Measurements from ENCODE around the gene GTSF1L. TPM values are rescaled to one million over a fixed set of nuclear protein-coding genes. Genes with fewer than 3 reads are reported as not detected.

The GTSF1L gene
- total RNA-seq, 1 donor from 2014 or later, result not detected

GRCh38 chr20:43722153-43722505 lies 4.7 kb downstream of the GTSF1L start:
- no peak for FAIRE-seq
- no peak overlapping the region for H3K4me3 Mint-ChIP-seq (ENCODE audit: unreplicated experiment)
- H3K4me2 ChIP-seq (ENCODE audit: low read length), result no peak overlapping the region

GRCh38 chr20:43721429-43722152 lies 5.2 kb downstream of the GTSF1L start:
- Histone ChIP-seq H3K27ac (ENCODE audit: low read depth, low read length) (no peak overlapping the region), H3K9ac (ENCODE audit: low read length) (no peak overlapping the region), H3K4me1 (ENCODE audit: insufficient read depth, low read length) (no peaks in the 10 kb centered on the region), H3K79me2 (ENCODE audit: insufficient read depth, low read length) (no peaks in the 10 kb centered on the region), H3K36me3 (ENCODE audit: insufficient read depth, low read length) (no peaks in the 10 kb centered on the region), H3K9me3 (ENCODE audit: insufficient read depth, low read depth, low read length) (no peaks in the 10 kb centered on the region), H3K4me2 (ENCODE audit: low read length) (no peak overlapping the region), H3K27me3 (ENCODE audit: insufficient read depth, low read length) (no peaks in the 10 kb centered on the region), H3K4me3 (ENCODE audit: insufficient read depth, low read depth, low read length) (no peak overlapping the region), H2AFZ (ENCODE audit: low read depth, low read length) (peak overlapping the region; percentile 17), H4K20me1 (ENCODE audit: insufficient read depth, low read length) (no peaks in the 10 kb centered on the region)
- no peaks in the 10 kb centered on the region for H3K36me3 Mint-ChIP-seq (ENCODE audit: low read depth, unreplicated experiment)
- peaks cover 5% of the 10 kb centered on the region for H3K9me3 Mint-ChIP-seq (ENCODE audit: unreplicated experiment)
- no peak overlapping the region for H3K27ac Mint-ChIP-seq (ENCODE audit: unreplicated experiment)
- TF ChIP-seq EZH2 (IDR thresholded peaks at IDR 0.05; ENCODE audit: insufficient read depth, low read length) (no peak), CTCF (IDR thresholded peaks at IDR 0.05; ENCODE audit: insufficient read depth, low read depth, low read length) (no peak)
- no peak for FAIRE-seq
- no peaks in the 10 kb centered on the region for H3K4me1 Mint-ChIP-seq (ENCODE audit: low read depth, unreplicated experiment)
- no peak overlapping the region for H3K4me3 Mint-ChIP-seq (ENCODE audit: unreplicated experiment)
- H3K27me3 Mint-ChIP-seq (ENCODE audit: low read depth, unreplicated experiment), result peaks cover 17% of the 10 kb centered on the region
- no peak for DNase-seq (ENCODE audit: low read depth)

More at GRCh38 chr20:43722153-43722505, 4.7 kb downstream of the GTSF1L start:
- no peaks in the 10 kb centered on the region for H3K27me3 ChIP-seq (ENCODE audit: insufficient read depth, low read length)
- no peak for DNase-seq (ENCODE audit: low read depth)
- H3K36me3 ChIP-seq (ENCODE audit: insufficient read depth, low read length), result no peaks in the 10 kb centered on the region
- no peak overlapping the region for H3K4me3 ChIP-seq (ENCODE audit: insufficient read depth, low read depth, low read length)
- peaks cover 17% of the 10 kb centered on the region for H3K27me3 Mint-ChIP-seq (ENCODE audit: low read depth, unreplicated experiment)
- no peak overlapping the region for H3K27ac Mint-ChIP-seq (ENCODE audit: unreplicated experiment)
- no peaks in the 10 kb centered on the region for H3K36me3 Mint-ChIP-seq (ENCODE audit: low read depth, unreplicated experiment)
- no peak overlapping the region for H2AFZ ChIP-seq (ENCODE audit: low read depth, low read length)
- H3K4me1 ChIP-seq (ENCODE audit: insufficient read depth, low read length), result no peaks in the 10 kb centered on the region
- no peaks in the 10 kb centered on the region for H3K9me3 ChIP-seq (ENCODE audit: insufficient read depth, low read depth, low read length)
- peaks cover 5% of the 10 kb centered on the region for H3K9me3 Mint-ChIP-seq (ENCODE audit: unreplicated experiment)
- no peaks in the 10 kb centered on the region for H4K20me1 ChIP-seq (ENCODE audit: insufficient read depth, low read length)
- H3K79me2 ChIP-seq (ENCODE audit: insufficient read depth, low read length), result no peaks in the 10 kb centered on the region
- H3K4me1 Mint-ChIP-seq (ENCODE audit: low read depth, unreplicated experiment), result no peaks in the 10 kb centered on the region
- H3K9ac ChIP-seq (ENCODE audit: low read length), result no peak overlapping the region
- no peak overlapping the region for H3K27ac ChIP-seq (ENCODE audit: low read depth, low read length)
- TF ChIP-seq CTCF (IDR thresholded peaks at IDR 0.05; ENCODE audit: insufficient read depth, low read depth, low read length) (no peak), EZH2 (IDR thresholded peaks at IDR 0.05; ENCODE audit: insufficient read depth, low read length) (no peak)

- no peaks in the 10 kb centered on the region for H3K9me3 ChIP-seq (ENCODE audit: insufficient read depth, low read depth, low read length)
- TF ChIP-seq EZH2 (IDR thresholded peaks at IDR 0.05; ENCODE audit: insufficient read depth, low read length), result no peak
- no peak for TF ChIP-seq CTCF (IDR thresholded peaks at IDR 0.05; ENCODE audit: insufficient read depth, low read depth, low read length)
Measured at GRCh38 chr20:43721097-43721428, 5.7 kb downstream of the GTSF1L start.

More at GRCh38 chr20:43721097-43721428, 5.7 kb downstream of the GTSF1L start:
- no peaks in the 10 kb centered on the region for H4K20me1 ChIP-seq (ENCODE audit: insufficient read depth, low read length)
- FAIRE-seq (no peak), DNase-seq (ENCODE audit: low read depth) (no peak)
- H3K4me3 Mint-ChIP-seq (ENCODE audit: unreplicated experiment), result no peak overlapping the region
- H3K27ac ChIP-seq (ENCODE audit: low read depth, low read length), result no peak overlapping the region
- H3K9ac ChIP-seq (ENCODE audit: low read length), result no peak overlapping the region
- no peaks in the 10 kb centered on the region for H3K36me3 ChIP-seq (ENCODE audit: insufficient read depth, low read length)
- H3K79me2 ChIP-seq (ENCODE audit: insufficient read depth, low read length), result no peaks in the 10 kb centered on the region
- H3K36me3 Mint-ChIP-seq (ENCODE audit: low read depth, unreplicated experiment), result no peaks in the 10 kb centered on the region
- no peak overlapping the region for H3K4me3 ChIP-seq (ENCODE audit: insufficient read depth, low read depth, low read length)
- H3K4me1 Mint-ChIP-seq (ENCODE audit: low read depth, unreplicated experiment), result no peaks in the 10 kb centered on the region
- peaks cover 15% of the 10 kb centered on the region for H3K27me3 Mint-ChIP-seq (ENCODE audit: low read depth, unreplicated experiment)
- peaks cover 5% of the 10 kb centered on the region for H3K9me3 Mint-ChIP-seq (ENCODE audit: unreplicated experiment)
- H3K27ac Mint-ChIP-seq (ENCODE audit: unreplicated experiment), result no peak overlapping the region
- H3K27me3 ChIP-seq (ENCODE audit: insufficient read depth, low read length), result no peaks in the 10 kb centered on the region
- no peak overlapping the region for H3K4me2 ChIP-seq (ENCODE audit: low read length)
- H2AFZ ChIP-seq (ENCODE audit: low read depth, low read length), result no peak overlapping the region
- H3K4me1 ChIP-seq (ENCODE audit: insufficient read depth, low read length), result no peaks in the 10 kb centered on the region
